H1 (cell line): Measurements from ENCODE around the gene PML. TPM values are rescaled to one million over a fixed set of nuclear protein-coding genes. Genes with fewer than 3 reads are reported as not detected.

Source experiments
- CTCF ChIA-PET: fragments of 300-600 bp; sonication (Branson Sonifier 250); formaldehyde crosslinking; loops from one replicate; lab custom pipeline; 2021; ENCODE audit not compliant: partially characterized antibody; lab: Charles Lee
- POLR2A ChIA-PET: fragments of 300-600 bp; sonication (Branson Sonifier 250); formaldehyde crosslinking; loops from one replicate; lab custom pipeline; 2021; ENCODE audit warnings: inconsistent platforms; ENCODE audit not compliant: partially characterized antibody; lab: Charles Lee
- DNase-seq, 2 experiments: peaks; one replicate each; pipeline versions ENCODE4 v3.0.0 to v3.0.0-alpha.2; 2010 to 2022; ENCODE audit warnings: low spot score in 2 of 2, low read depth in 1 of 2, mixed read lengths in 1 of 2
- FAIRE-seq: peaks from 2 replicates; lab custom pipeline; 2011; peaks lifted over from hg19 to GRCh38; lab: Jason Lieb, UNC
- H2AFZ ChIP-seq: 2 replicates; pipeline ENCODE4 v1.8.1; 2012; ENCODE audit warnings: low read length, inconsistent platforms
- H2AK5ac ChIP-seq: 2 replicates; pipeline ENCODE4 v1.6.1; 2013; ENCODE audit warnings: low read depth, low read length
- H2BK120ac ChIP-seq: replicated peaks from 2 replicates; pipeline ENCODE3; 2013; ENCODE audit warnings: low read depth, low read length, inconsistent platforms
- H2BK12ac ChIP-seq: 2 replicates; pipeline ENCODE4 v1.6.1; 2013; ENCODE audit warnings: low read depth, low read length
- H2BK15ac ChIP-seq: 2 replicates; pipeline ENCODE4 v1.6.1; 2013; ENCODE audit warnings: low read length
- H2BK20ac ChIP-seq: 2 replicates; pipeline ENCODE4 v1.6.1; 2013; ENCODE audit warnings: low read length
- H2BK5ac ChIP-seq: 2 replicates; pipeline ENCODE4 v1.6.1; 2013; ENCODE audit warnings: low read depth, low read length
- H3K14ac ChIP-seq: 2 replicates; pipeline ENCODE4 v1.6.1; 2013; ENCODE audit warnings: inconsistent platforms; ENCODE audit not compliant: insufficient read length
- H3K18ac ChIP-seq: 2 replicates; pipeline ENCODE4 v1.6.1; 2013; ENCODE audit warnings: low read length; ENCODE audit errors: extremely low read depth
- H3K23ac ChIP-seq: 2 replicates; pipeline ENCODE4 v1.6.1; 2013; ENCODE audit warnings: inconsistent platforms; ENCODE audit not compliant: insufficient read length
- H3K23me2 ChIP-seq: 2 replicates; pipeline ENCODE4 v1.6.1; 2013; ENCODE audit warnings: low read depth, low read length
- H3K27ac ChIP-seq: 2 replicates; pipeline ENCODE4 v1.6.1; 2011; ENCODE audit warnings: low read depth, low read length, inconsistent platforms
- H3K27me3 ChIP-seq, 4 experiments: replicated peaks in 1 of 4; 1 replicate in 1 of 4; 2 replicates in 3 of 4; pipeline versions ENCODE4 v1.6.1 to v1.8.1; 2011 to 2013; ENCODE audit warnings: low read length in 3 of 4, mild to moderate bottlenecking in 3 of 4, inconsistent platforms in 2 of 4, mixed read lengths in 2 of 4, moderate library complexity in 1 of 4; ENCODE audit not compliant: control insufficient read depth in 3 of 4, insufficient read depth in 3 of 4; ENCODE audit errors: extremely low read depth in 1 of 4
- H3K36me3 ChIP-seq, 4 experiments: 2 replicates each; pipeline versions ENCODE4 v1.6.1 to v1.8.1; 2011 to 2013; ENCODE audit warnings: mild to moderate bottlenecking in 4 of 4, low read length in 3 of 4, moderate library complexity in 2 of 4, control low read depth in 1 of 4, inconsistent platforms in 1 of 4; ENCODE audit not compliant: insufficient read depth in 4 of 4, control insufficient read depth in 2 of 4
- H3K4ac ChIP-seq: replicated peaks from 2 replicates; pipeline ENCODE3; 2013; ENCODE audit warnings: low read length, low read depth, mixed read lengths, inconsistent platforms; ENCODE audit not compliant: insufficient read length
- H3K4me1 ChIP-seq, 4 experiments: replicated peaks in 1 of 4; 1 replicate in 1 of 4; 2 replicates in 3 of 4; pipeline versions ENCODE4 v1.6.1 to v1.8.1; 2011 to 2013; ENCODE audit warnings: low read length in 3 of 4, inconsistent platforms in 2 of 4, mixed read lengths in 1 of 4; ENCODE audit not compliant: insufficient read depth in 4 of 4, control insufficient read depth in 3 of 4
- H3K4me2 ChIP-seq, 2 experiments: 2 replicates each; pipeline versions ENCODE4 v1.6.1 to v1.8.1; 2011 to 2013; ENCODE audit warnings: low read depth in 2 of 2, low read length in 2 of 2, control low read depth in 1 of 2, inconsistent platforms in 1 of 2, mild to moderate bottlenecking in 1 of 2; ENCODE audit not compliant: insufficient read depth in 1 of 2
- H3K4me3 ChIP-seq, 4 experiments: fragments of 200-600, 300-600 bp in 1 of 4; sonication (generic), shearing (Covaris generic), sonication (Bioruptor Twin) in 1 of 4; 2 replicates each; pipeline versions ENCODE4 v1.5.1 to v1.8.1; 2011 to 2016; ENCODE audit warnings: low read length in 4 of 4, low read depth in 3 of 4, control low read depth in 2 of 4, inconsistent platforms in 2 of 4, mild to moderate bottlenecking in 2 of 4, mixed read lengths in 1 of 4, moderate library complexity in 1 of 4; ENCODE audit not compliant: insufficient read depth in 2 of 4; ENCODE audit errors: extremely low read depth in 1 of 4
- H3K56ac ChIP-seq: replicated peaks from 2 replicates; pipeline ENCODE3; 2013; ENCODE audit warnings: low read depth, mild to moderate bottlenecking, mixed read lengths, low read length, inconsistent platforms; ENCODE audit not compliant: insufficient read length
- H3K79me1 ChIP-seq: 2 replicates; pipeline ENCODE4 v1.6.1; 2013; ENCODE audit warnings: low read depth, low read length, control low read depth
- H3K79me2 ChIP-seq, 2 experiments: 2 replicates each; pipeline versions ENCODE4 v1.6.1 to v1.8.1; 2012 to 2013; ENCODE audit warnings: low read length in 2 of 2, mild to moderate bottlenecking in 2 of 2, inconsistent platforms in 1 of 2; ENCODE audit not compliant: insufficient read depth in 2 of 2, control insufficient read depth in 1 of 2
- H3K9ac ChIP-seq, 4 experiments: replicated peaks in 1 of 4; 1 replicate in 1 of 4; 2 replicates in 3 of 4; pipeline versions ENCODE4 v1.6.1 to v1.8.1; 2011 to 2013; ENCODE audit warnings: low read depth in 3 of 4, low read length in 3 of 4, control low read depth in 2 of 4, mild to moderate bottlenecking in 2 of 4, moderate library complexity in 2 of 4, inconsistent platforms in 1 of 4; ENCODE audit errors: extremely low read depth in 1 of 4
- H3K9me3 ChIP-seq, 2 experiments: 2 replicates each; pipeline versions ENCODE4 v1.6.1 to v1.8.1; 2012 to 2013; ENCODE audit warnings: mild to moderate bottlenecking in 2 of 2, moderate library complexity in 2 of 2, control low read depth in 1 of 2, inconsistent platforms in 1 of 2, low read depth in 1 of 2, low read length in 1 of 2, mixed read lengths in 1 of 2; ENCODE audit not compliant: insufficient read depth in 2 of 2
- H4K20me1 ChIP-seq, 2 experiments: replicated peaks in 1 of 2; 2 replicates each; pipeline versions ENCODE3 to v1.8.1; 2011 to 2013; ENCODE audit warnings: inconsistent platforms in 2 of 2, low read length in 2 of 2, mild to moderate bottlenecking in 1 of 2; ENCODE audit not compliant: insufficient read depth in 2 of 2, control insufficient read depth in 1 of 2
- H4K5ac ChIP-seq: 2 replicates; pipeline ENCODE4 v1.6.1; 2013; ENCODE audit warnings: low read length, low read depth, mixed read lengths, inconsistent platforms; ENCODE audit not compliant: insufficient read length
- H4K8ac ChIP-seq: 2 replicates; pipeline ENCODE4 v1.8.0; 2013; ENCODE audit warnings: mild to moderate bottlenecking, moderate library complexity, low read length, inconsistent platforms; ENCODE audit not compliant: insufficient read depth; ENCODE audit errors: extremely low read depth
- H4K91ac ChIP-seq: replicated peaks from 2 replicates; pipeline ENCODE3; 2013; ENCODE audit warnings: low read length, mixed read lengths, inconsistent platforms; ENCODE audit not compliant: insufficient read length
- WGBS, 2 experiments: shearing (Covaris generic) in 1 of 2; methylation state at CpG; one replicate each; pipeline versions ENCODE4 v1.1.6 to v1.1.7; 2013 to 2015; ENCODE audit warnings: low lambda C conversion rate in 2 of 2, mixed read lengths in 2 of 2, inconsistent platforms in 1 of 2, low coverage in 1 of 2, missing lambda C conversion rate in 1 of 2; ENCODE audit not compliant: insufficient replicate concordance in 2 of 2, insufficient coverage in 1 of 2, insufficient read length in 1 of 2; ENCODE audit errors: extremely low coverage in 1 of 2, missing lambda C conversion rate in 1 of 2; 5-methylcytosine and 5-hydroxymethylcytosine counted together
- polyA plus RNA-seq, 7 experiments: library from polyadenylated mRNA; depleted of rRNA in 3 of 7; stranded (reverse) in 5 of 7; unstranded in 2 of 7; fragments of >200 nt in 5 of 7; fragments of 200-250 nt in 2 of 7; gene quantifications; 1 replicate in 5 of 7; 2 replicates in 1 of 7; 4 replicates in 1 of 7; pipeline versions ENCODE4 v1.2.1 to v1.2.3, GENCODE V29; 2011 to 2013; ENCODE audit warnings: missing spikeins in 2 of 7, mixed read lengths in 2 of 7
- total RNA-seq: library from RNA; stranded (reverse); fragmentation: NEBNext Ultra II Directional; extraction: Animal tissue kit (Norgen Biotek cat#: 25700); gene quantifications from 2 replicates; pipeline ENCODE4 v1.2.1, GENCODE V29; 2021

PML gene
- total and polyA plus RNA-seq, 2 of the 8 experiments (the other 6 are each of a cell fraction or from before 2014, with no cell fraction given), result 14.9 to 30.3 TPM

- no peaks in the 10 kb centered on the region for H3K79me2 ChIP-seq
- H2BK15ac ChIP-seq, result no peak overlapping the region
- H4K5ac ChIP-seq, result no peak overlapping the region
- H3K18ac ChIP-seq, result no peak overlapping the region
- FAIRE-seq (no peak), DNase-seq (no peak)
- no peaks in the 10 kb centered on the region for H3K23me2 ChIP-seq
- no peak overlapping the region for H2AFZ ChIP-seq
- no peak overlapping the region for H3K23ac ChIP-seq
- ChIA-PET CTCF (interaction anchor here (0.6 to 1.9 kb wide), 7 partner anchors 9 to 332 kb away, joined by 3 to 8 read pairs (median 4); no protein-coding TSS in a partner anchor), POLR2A (no interaction called here)
- H3K56ac ChIP-seq, result no peak overlapping the region
- H4K91ac ChIP-seq, result no peak overlapping the region
- 78% methylated on average over 5 of the region's 5 CpGs; no CpG with 5 or more reads in 1 of the 2 experiments for WGBS, 2 experiments
- H3K14ac ChIP-seq, result no peak overlapping the region
- no peaks in the 10 kb centered on the region for H3K79me1 ChIP-seq
- H3K4me3 ChIP-seq, result no peak overlapping the region
- H3K9ac ChIP-seq, result no peak overlapping the region
- H3K27me3 ChIP-seq, result no peaks in the 10 kb centered on the region; a peak in 1 of 7 replicates
- H3K36me3 ChIP-seq, result no peaks in the 10 kb centered on the region
- no peak overlapping the region; the same call in 1 of the 2 replicates for H4K8ac ChIP-seq
- H3K9me3 ChIP-seq, result no peaks in the 10 kb centered on the region
- H3K4ac ChIP-seq, result no peak overlapping the region
- H3K4me2 ChIP-seq, result no peak overlapping the region
- H2BK120ac ChIP-seq, result no peak overlapping the region
- H2BK12ac ChIP-seq, result no peak overlapping the region
- H3K4me1 ChIP-seq, result no peaks in the 10 kb centered on the region; a peak in 1 of 7 replicates
- no peak overlapping the region for H2BK5ac ChIP-seq
- no peak overlapping the region for H3K27ac ChIP-seq
- H4K20me1 ChIP-seq, result no peaks in the 10 kb centered on the region
- no peak overlapping the region for H2AK5ac ChIP-seq
- no peak overlapping the region for H2BK20ac ChIP-seq
Observed at GRCh38 chr15:73981761-73982221, 12.7 kb upstream of the PML start.
